Calu3 (cell line): ENCODE measurements around the gene KRTAP3-2. TPM values are rescaled to one million over a fixed set of nuclear protein-coding genes. Genes with fewer than 3 reads are reported as not detected.
A peak's percentile ranks its signal among the peaks of the same experiment; 100 is the strongest.
"Not testable (repeated sequence)": the region's sequence is repeated elsewhere in the genome, so short reads cannot be mapped to it uniquely, and the experiment has no call there.

Experiments
- Bru-seq: library from RNA; stranded (reverse); fragments of 400-500 nt; gene quantifications from one replicate; lab custom pipeline; 2021; lab: Mats Ljungman, UMichigan
- BruChase-seq, 2 experiments: library from RNA; stranded (reverse); fragments of 400-500 nt; gene quantifications; one replicate each; lab custom pipeline; 2021; lab: Mats Ljungman, UMichigan
- BruUV-seq: library from RNA; stranded (reverse); fragments of 400-500 nt; replicated peaks from 2 replicates; lab custom pipeline; 2021; lab: Mats Ljungman, UMichigan
- CTCF ChIA-PET: fragments of 300-600 bp; sonication (Branson Sonifier 250); formaldehyde crosslinking; loops from one replicate; lab custom pipeline; 2022; ENCODE audit warnings: antibody characterized with exemption; lab: Charles Lee
- DNase-seq: peaks from one replicate; pipeline ENCODE4 v3.0.0; 2022
- H3K27ac Mint-ChIP-seq: one replicate; pipeline ENCODE4 v1.8.0; 2022; ENCODE audit warnings: mixed read lengths; ENCODE audit not compliant: unreplicated experiment
- H3K27me3 Mint-ChIP-seq: one replicate; pipeline ENCODE4 v1.8.0; 2022; ENCODE audit warnings: mixed read lengths; ENCODE audit not compliant: unreplicated experiment
- H3K36me3 Mint-ChIP-seq: one replicate; pipeline ENCODE4 v1.8.0; 2022; ENCODE audit warnings: mild to moderate bottlenecking, moderate library complexity, mixed read lengths; ENCODE audit not compliant: insufficient read depth, unreplicated experiment
- H3K4me1 Mint-ChIP-seq: one replicate; pipeline ENCODE4 v1.8.0; 2022; ENCODE audit warnings: mild to moderate bottlenecking, low read depth, mixed read lengths; ENCODE audit not compliant: unreplicated experiment
- H3K4me3 Mint-ChIP-seq: one replicate; pipeline ENCODE4 v1.8.0; 2022; ENCODE audit warnings: mild to moderate bottlenecking, low read depth, moderate library complexity, mixed read lengths; ENCODE audit not compliant: unreplicated experiment
- H3K9me3 Mint-ChIP-seq: one replicate; pipeline ENCODE4 v1.8.0; 2022; ENCODE audit warnings: low read depth, mixed read lengths; ENCODE audit not compliant: unreplicated experiment
- intact Hi-C: fragments of 100-400 bp; cut with micrococcal nuclease; formaldehyde crosslinking; loops from one replicate; pipeline ENCODE4 v1.10.0; 2022; ENCODE audit not compliant: unreplicated experiment
- long read RNA-seq: library from polyadenylated mRNA; stranded (forward); transcript quantifications from one replicate; pipeline ENCODE4 v2.0.0, GENCODE V29; 2022
- total RNA-seq: library from RNA; stranded (reverse); gene quantifications from 2 replicates; pipeline ENCODE4 v1.2.3, GENCODE V29; 2022
- TF ChIP-seq, protein P1 (sequence below): fragments of 200-600 bp; IDR thresholded peaks from one replicate; pipeline ENCODE4 v1.8.0; 2022; ENCODE audit warnings: antibody characterized with exemption; ENCODE audit not compliant: unreplicated experiment

The KRTAP3-2 gene
- total RNA-seq (not detected in 2 replicates), Bru-seq, nascent RNA (percentile 20 among the genes with signal in this experiment), BruChase-seq, experiment 1, labeled RNA remaining after a 6-hour chase (not detected), BruChase-seq, experiment 2, labeled RNA remaining after a 2-hour chase (not detected)
- long read RNA-seq = 0 reads

DNA sequence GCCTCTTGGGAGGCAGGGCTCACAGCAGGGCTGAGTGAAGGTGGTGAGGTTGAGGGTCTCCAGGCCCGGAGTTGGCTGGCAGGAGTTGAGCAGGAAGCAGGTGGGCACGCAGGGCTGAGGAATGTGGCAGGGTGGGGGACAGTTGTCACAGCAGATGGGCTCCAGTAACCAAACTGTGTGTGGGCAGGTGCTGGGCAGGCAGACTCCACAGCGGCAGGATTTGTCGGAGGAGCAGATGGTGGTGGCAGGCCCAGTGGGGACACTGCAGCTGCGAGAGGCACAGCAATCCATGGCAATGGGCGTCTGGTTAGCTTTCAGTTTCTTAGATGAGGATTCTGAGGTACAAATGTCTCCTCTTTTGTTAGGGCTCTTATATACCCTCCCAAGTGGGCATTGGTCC, at the start of gene KRTAP3-2:
Gene KRTAP3-2 (minus strand): TSS at position 344 of the 400 bp plus-strand sequence. CDS start 53 bp downstream, at position 291.
- H3K9me3 Mint-ChIP-seq, H3K4me3 Mint-ChIP-seq, H3K27ac Mint-ChIP-seq, DNase-seq, BruUV-seq, H3K36me3 Mint-ChIP-seq, intact Hi-C loops, H3K27me3 Mint-ChIP-seq: not testable (repeated sequence)
- CTCF ChIA-PET = interaction anchor here (1.1 kb wide), 1 partner anchor 181 kb away, joined by 3 read pairs; no protein-coding TSS in a partner anchor
- H3K4me1 Mint-ChIP-seq = peaks cover 30% of the 10 kb centered on the region

DNA sequence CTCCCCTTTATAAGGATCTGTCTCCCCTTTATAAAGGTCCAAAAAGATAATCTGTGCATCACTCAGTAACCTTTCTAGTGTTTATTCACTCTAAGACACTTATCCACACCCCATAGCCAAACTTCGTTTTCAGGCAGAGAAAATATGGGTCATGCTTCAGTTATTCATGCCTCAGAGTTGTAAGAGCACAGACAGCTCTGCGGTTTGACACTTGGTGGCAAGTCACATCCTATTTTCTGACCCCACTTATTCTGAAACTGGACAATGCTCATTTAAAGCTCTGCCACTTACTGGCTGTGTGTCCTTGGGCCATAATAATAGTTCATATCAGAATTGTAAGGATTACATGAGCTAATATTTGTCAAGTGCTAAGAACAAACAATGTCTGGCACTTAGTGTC, 49.4 kb upstream of the KRTAP3-2 start:
- no TSS peak for BruUV-seq
- no peak overlapping the region for H3K27ac Mint-ChIP-seq
- DNase-seq = no peak
- H3K27me3 Mint-ChIP-seq = no peaks in the 10 kb centered on the region
- H3K4me1 Mint-ChIP-seq = peaks cover 27% of the 10 kb centered on the region
- H3K9me3 Mint-ChIP-seq = peaks cover 3% of the 10 kb centered on the region
- CTCF ChIA-PET = interaction anchor here (1.0 kb wide), 1 partner anchor 15 kb away, joined by 3 read pairs; no protein-coding TSS in a partner anchor
- TF ChIP-seq, protein P1, sequence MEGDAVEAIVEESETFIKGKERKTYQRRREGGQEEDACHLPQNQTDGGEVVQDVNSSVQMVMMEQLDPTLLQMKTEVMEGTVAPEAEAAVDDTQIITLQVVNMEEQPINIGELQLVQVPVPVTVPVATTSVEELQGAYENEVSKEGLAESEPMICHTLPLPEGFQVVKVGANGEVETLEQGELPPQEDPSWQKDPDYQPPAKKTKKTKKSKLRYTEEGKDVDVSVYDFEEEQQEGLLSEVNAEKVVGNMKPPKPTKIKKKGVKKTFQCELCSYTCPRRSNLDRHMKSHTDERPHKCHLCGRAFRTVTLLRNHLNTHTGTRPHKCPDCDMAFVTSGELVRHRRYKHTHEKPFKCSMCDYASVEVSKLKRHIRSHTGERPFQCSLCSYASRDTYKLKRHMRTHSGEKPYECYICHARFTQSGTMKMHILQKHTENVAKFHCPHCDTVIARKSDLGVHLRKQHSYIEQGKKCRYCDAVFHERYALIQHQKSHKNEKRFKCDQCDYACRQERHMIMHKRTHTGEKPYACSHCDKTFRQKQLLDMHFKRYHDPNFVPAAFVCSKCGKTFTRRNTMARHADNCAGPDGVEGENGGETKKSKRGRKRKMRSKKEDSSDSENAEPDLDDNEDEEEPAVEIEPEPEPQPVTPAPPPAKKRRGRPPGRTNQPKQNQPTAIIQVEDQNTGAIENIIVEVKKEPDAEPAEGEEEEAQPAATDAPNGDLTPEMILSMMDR = no peak
- intact Hi-C loops = no loop called here
- no peak overlapping the region for H3K4me3 Mint-ChIP-seq
- no peaks in the 10 kb centered on the region for H3K36me3 Mint-ChIP-seq

DNA sequence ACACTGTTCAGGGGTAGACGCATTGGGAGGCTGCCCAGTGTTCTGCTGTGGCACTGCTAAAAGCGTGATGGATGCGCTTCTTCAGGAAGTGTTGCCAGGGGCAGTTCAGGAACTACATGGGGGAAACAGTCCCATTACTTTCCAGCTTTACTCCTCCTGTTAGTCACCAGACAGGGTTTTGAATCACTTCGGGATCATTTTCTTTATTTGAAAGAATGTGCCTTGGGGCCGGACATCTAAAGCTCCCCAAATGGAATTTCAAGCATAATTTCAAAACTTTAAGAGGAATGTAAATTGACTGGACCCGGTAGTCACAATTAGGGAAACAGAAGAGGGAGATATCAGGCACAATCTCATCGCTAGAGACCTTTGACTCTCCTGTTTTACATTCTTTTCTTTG, 48.7 kb upstream of the KRTAP3-2 start:
- TF ChIP-seq, protein P1 = no peak
- Mint-ChIP-seq H3K27ac (no peak overlapping the region), H3K36me3 (no peaks in the 10 kb centered on the region), H3K27me3 (no peaks in the 10 kb centered on the region), H3K4me1 (peaks cover 34% of the 10 kb centered on the region), H3K9me3 (peaks cover 6% of the 10 kb centered on the region), H3K4me3 (no peak overlapping the region)
- CTCF ChIA-PET = interaction anchor here (1.0 kb wide), 1 partner anchor 16 kb away, joined by 3 read pairs; no protein-coding TSS in a partner anchor
- intact Hi-C loops = no loop called here
- BruUV-seq = no TSS peak
- no peak for DNase-seq

DNA sequence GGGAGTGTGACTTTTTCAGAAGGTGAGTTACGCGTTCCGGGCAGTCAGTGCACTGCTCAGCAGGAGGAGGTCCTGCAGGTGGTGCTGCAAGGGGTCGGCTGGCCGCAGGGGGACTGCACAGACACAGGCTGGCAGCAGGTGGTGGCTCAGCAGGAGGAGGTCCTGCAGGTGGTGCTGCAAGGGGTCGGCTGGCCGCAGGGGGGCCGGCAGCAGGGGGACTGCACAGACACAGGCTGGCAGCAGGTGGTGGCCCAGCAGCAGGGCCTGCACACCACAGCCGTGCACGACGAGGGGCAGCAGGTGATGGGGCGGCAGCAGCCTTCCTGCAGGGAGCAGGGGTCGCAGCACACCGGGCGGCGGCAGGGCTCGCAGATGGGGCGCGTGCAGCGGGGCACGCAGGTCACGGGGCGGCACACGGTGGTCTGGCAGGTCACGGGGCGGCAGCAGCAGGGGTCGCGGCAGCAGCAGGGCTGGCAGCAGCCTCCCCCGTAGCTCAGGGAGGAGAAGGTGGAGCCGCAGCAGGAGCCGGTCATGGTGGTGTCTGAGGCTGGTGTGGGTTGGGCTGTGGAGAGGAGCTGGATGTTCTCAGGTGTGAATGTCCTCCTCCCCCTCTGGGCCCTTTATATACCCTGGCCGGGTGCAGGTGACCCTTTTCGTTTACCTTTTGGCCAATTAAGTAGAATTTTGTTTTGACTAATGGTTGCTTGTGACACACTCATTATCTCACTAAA, 47.2 kb upstream of the KRTAP3-2 start, which contains the start of gene KRTAP2-1:
Gene KRTAP2-1 (minus strand): TSS at position 582 of the 731 bp plus-strand sequence. CDS start 49 bp downstream, at position 533.
- BruUV-seq, DNase-seq, H3K9me3 Mint-ChIP-seq, H3K27ac Mint-ChIP-seq, intact Hi-C loops, CTCF ChIA-PET, H3K4me3 Mint-ChIP-seq, H3K36me3 Mint-ChIP-seq, H3K27me3 Mint-ChIP-seq: not testable (repeated sequence)
- peaks cover 37% of the 10 kb centered on the region for H3K4me1 Mint-ChIP-seq

DNA sequence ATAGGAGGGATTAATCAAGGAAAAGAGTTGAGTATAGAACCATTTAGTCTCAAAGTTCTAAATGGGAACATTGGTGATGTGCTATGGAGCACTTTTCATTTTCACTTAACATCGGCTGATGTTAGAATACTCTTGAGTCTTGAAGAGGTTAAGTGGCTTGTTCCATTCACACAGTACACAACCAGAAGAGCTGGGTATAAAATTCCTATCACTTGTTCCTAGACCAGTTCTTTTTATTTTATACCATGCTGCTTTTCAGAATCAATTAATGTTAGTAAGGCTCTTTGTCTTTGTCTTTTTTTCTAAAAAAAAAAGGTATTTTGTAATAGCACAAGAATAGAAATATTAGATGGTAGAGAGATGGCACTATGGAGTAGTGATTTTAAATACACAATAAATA, 43.2 kb upstream of the KRTAP3-2 start:
- peaks cover 7% of the 10 kb centered on the region for H3K9me3 Mint-ChIP-seq
- TF ChIP-seq, protein P1 = no peak
- no peak overlapping the region for H3K4me3 Mint-ChIP-seq
- intact Hi-C loops = loop anchor here (2.0 to 5.0 kb wide), 2 partner anchors 18 to 41 kb away; partner anchors contain the start of gene KRTAP2-3
- CTCF ChIA-PET = interaction anchor here (0.9 kb wide), 1 partner anchor 84 kb away, joined by 3 read pairs; no protein-coding TSS in a partner anchor
- H3K36me3 Mint-ChIP-seq = peaks cover 6% of the 10 kb centered on the region
- no peaks in the 10 kb centered on the region for H3K27me3 Mint-ChIP-seq
- BruUV-seq = no TSS peak
- DNase-seq = no peak
- H3K4me1 Mint-ChIP-seq = peaks cover 35% of the 10 kb centered on the region
- no peak overlapping the region for H3K27ac Mint-ChIP-seq
